Thyroid gland (tissue), 4 donors: ENCODE results near the gene FMN2.

Experiments
- POLR2A ChIP-seq, 2 donors: fragments of 450-650 bp; IDR thresholded peaks; one replicate each; pipeline ENCODE4 v1.6.1; 2017; ENCODE audit warnings: antibody characterized with exemption in 2 of 2, mild to moderate bottlenecking in 2 of 2, moderate library complexity in 1 of 2
- TF ChIP-seq, protein P1 (sequence below), 6 experiments: fragments of 200-600 bp in 3 of 6; fragments of 450-650 bp in 3 of 6; sonication (generic) in 3 of 6; IDR thresholded peaks; one replicate each; pipeline ENCODE4 v1.5.1; 2016 to 2019; ENCODE audit warnings: antibody characterized with exemption in 6 of 6, mild to moderate bottlenecking in 2 of 6, inconsistent platforms in 1 of 6, moderate library complexity in 1 of 6

DNA sequence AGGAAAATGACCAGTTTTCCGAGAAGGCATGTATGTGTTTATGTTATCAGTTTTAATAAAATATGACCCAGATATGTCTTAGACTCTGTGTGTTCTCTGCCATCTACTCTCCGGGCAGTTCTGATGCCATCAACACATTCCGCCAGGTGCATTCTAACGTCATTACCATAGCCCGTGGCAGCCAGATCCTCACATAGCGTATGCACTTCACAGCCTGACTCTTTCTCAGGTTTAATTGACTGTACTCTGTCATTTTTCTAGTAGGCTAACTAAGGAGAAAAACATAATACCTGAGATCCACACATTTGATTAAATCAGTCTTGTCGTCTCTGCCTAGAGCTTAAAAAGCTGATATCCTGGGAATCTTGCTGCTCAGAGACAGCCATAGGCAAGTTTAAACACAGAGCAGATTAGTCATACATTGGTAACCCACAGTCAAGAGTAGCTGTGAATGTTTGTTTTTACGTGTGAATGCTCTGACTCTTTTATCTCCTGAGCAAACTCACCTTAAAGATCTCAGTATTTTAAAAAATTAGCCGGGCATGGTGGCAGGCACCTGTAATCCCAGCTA is 344.4 kb downstream of the FMN2 start:
- TF ChIP-seq POLR2A (IDR thresholded peaks at IDR 0.05), result no peak
- TF ChIP-seq, protein P1, sequence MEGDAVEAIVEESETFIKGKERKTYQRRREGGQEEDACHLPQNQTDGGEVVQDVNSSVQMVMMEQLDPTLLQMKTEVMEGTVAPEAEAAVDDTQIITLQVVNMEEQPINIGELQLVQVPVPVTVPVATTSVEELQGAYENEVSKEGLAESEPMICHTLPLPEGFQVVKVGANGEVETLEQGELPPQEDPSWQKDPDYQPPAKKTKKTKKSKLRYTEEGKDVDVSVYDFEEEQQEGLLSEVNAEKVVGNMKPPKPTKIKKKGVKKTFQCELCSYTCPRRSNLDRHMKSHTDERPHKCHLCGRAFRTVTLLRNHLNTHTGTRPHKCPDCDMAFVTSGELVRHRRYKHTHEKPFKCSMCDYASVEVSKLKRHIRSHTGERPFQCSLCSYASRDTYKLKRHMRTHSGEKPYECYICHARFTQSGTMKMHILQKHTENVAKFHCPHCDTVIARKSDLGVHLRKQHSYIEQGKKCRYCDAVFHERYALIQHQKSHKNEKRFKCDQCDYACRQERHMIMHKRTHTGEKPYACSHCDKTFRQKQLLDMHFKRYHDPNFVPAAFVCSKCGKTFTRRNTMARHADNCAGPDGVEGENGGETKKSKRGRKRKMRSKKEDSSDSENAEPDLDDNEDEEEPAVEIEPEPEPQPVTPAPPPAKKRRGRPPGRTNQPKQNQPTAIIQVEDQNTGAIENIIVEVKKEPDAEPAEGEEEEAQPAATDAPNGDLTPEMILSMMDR (IDR thresholded peaks at IDR 0.05), result no peak
